ENCODE results near the gene MAGEB4. TPM values are rescaled to one million over a fixed set of nuclear protein-coding genes. Genes with fewer than 3 reads are reported as not detected.
"Not testable (repeated sequence)": the region's sequence is repeated elsewhere in the genome, so short reads cannot be mapped to it uniquely, and the experiment has no call there.

MAGEB4 gene
- not detected in 2 replicates for total RNA-seq

GRCh38 chrX:30241724-30242415 is at the start of gene MAGEB4:
TSS of gene MAGEB4 (plus strand) at chrX:30242000. CDS start at chrX:30242136, 136 bp downstream.
- no peak for DNase-seq (ENCODE audit: low spot score)
- no peaks in the 10 kb centered on the region for H3K27me3 Mint-ChIP-seq (ENCODE audit: insufficient read depth)
- H3K9me3 Mint-ChIP-seq = no peaks in the 10 kb centered on the region
- no peak within 1 kb of the TSS for H3K27ac Mint-ChIP-seq
- no peaks in the 10 kb centered on the region for H3K36me3 Mint-ChIP-seq (ENCODE audit: low read depth)
- no peaks in the 10 kb centered on the region for H3K4me1 Mint-ChIP-seq (ENCODE audit: low read depth)
- no peak within 1 kb of the TSS for H3K4me3 Mint-ChIP-seq
- intact Hi-C loops (cut with micrococcal nuclease) = no loop called here

- H3K4me1 Mint-ChIP-seq (ENCODE audit: low read depth); H3K27me3 Mint-ChIP-seq (ENCODE audit: insufficient read depth); H3K4me3 Mint-ChIP-seq; intact Hi-C loops (cut with micrococcal nuclease); H3K36me3 Mint-ChIP-seq (ENCODE audit: low read depth); H3K27ac Mint-ChIP-seq; H3K9me3 Mint-ChIP-seq; DNase-seq (ENCODE audit: low spot score): not testable (repeated sequence)
Measured at GRCh38 chrX:30193910-30194309, 47.9 kb upstream of the MAGEB4 start.

GRCh38 chrX:30196322-30196721 is 45.5 kb upstream of the MAGEB4 start:
- no peaks in the 10 kb centered on the region for H3K36me3 Mint-ChIP-seq (ENCODE audit: low read depth)
- H3K4me3 Mint-ChIP-seq = no peak overlapping the region
- H3K27ac Mint-ChIP-seq = no peak overlapping the region
- H3K9me3 Mint-ChIP-seq = no peaks in the 10 kb centered on the region
- no peaks in the 10 kb centered on the region for H3K27me3 Mint-ChIP-seq (ENCODE audit: insufficient read depth)
- intact Hi-C loops (cut with micrococcal nuclease) = no loop called here
- no peak for DNase-seq (ENCODE audit: low spot score)
- no peaks in the 10 kb centered on the region for H3K4me1 Mint-ChIP-seq (ENCODE audit: low read depth)

- DNase-seq (ENCODE audit: low spot score) = no peak
- Mint-ChIP-seq H3K4me3 (no peak overlapping the region), H3K27me3 (ENCODE audit: insufficient read depth) (no peaks in the 10 kb centered on the region), H3K4me1 (ENCODE audit: low read depth) (no peaks in the 10 kb centered on the region), H3K9me3 (no peaks in the 10 kb centered on the region), H3K27ac (no peak overlapping the region), H3K36me3 (ENCODE audit: low read depth) (no peaks in the 10 kb centered on the region)
- intact Hi-C loops (cut with micrococcal nuclease) = no loop called here
Measured at GRCh38 chrX:30212172-30212571, 29.6 kb upstream of the MAGEB4 start.

- Mint-ChIP-seq H3K36me3 (ENCODE audit: low read depth) (no peaks in the 10 kb centered on the region), H3K4me1 (ENCODE audit: low read depth) (no peaks in the 10 kb centered on the region), H3K27ac (no peak within 1 kb of the TSS), H3K9me3 (no peaks in the 10 kb centered on the region), H3K27me3 (ENCODE audit: insufficient read depth) (no peaks in the 10 kb centered on the region), H3K4me3 (no peak within 1 kb of the TSS)
- no peak for DNase-seq (ENCODE audit: low spot score)
- intact Hi-C loops (cut with micrococcal nuclease) = no loop called here
Measured at GRCh38 chrX:30215357-30215843, 26.4 kb upstream of the MAGEB4 start, which contains the start of gene MAGEB2. TSS of gene MAGEB2 (plus strand) at chrX:30215563. CDS start at chrX:30218581, 3,018 bp downstream.

- DNase-seq (ENCODE audit: low spot score) = no peak
- Mint-ChIP-seq H3K9me3 (no peaks in the 10 kb centered on the region), H3K27ac (no peak overlapping the region), H3K4me1 (ENCODE audit: low read depth) (no peaks in the 10 kb centered on the region), H3K27me3 (ENCODE audit: insufficient read depth) (no peaks in the 10 kb centered on the region), H3K36me3 (ENCODE audit: low read depth) (no peaks in the 10 kb centered on the region), H3K4me3 (no peak overlapping the region)
- intact Hi-C loops (cut with micrococcal nuclease) = no loop called here
Measured at GRCh38 chrX:30217465-30217864, 24.3 kb upstream of the MAGEB4 start.

- intact Hi-C loops (cut with micrococcal nuclease) = no loop called here
- Mint-ChIP-seq H3K27ac (no peak overlapping the region), H3K4me3 (no peak overlapping the region), H3K36me3 (ENCODE audit: low read depth) (no peaks in the 10 kb centered on the region), H3K9me3 (no peaks in the 10 kb centered on the region), H3K4me1 (ENCODE audit: low read depth) (no peaks in the 10 kb centered on the region), H3K27me3 (ENCODE audit: insufficient read depth) (no peaks in the 10 kb centered on the region)
- DNase-seq (ENCODE audit: low spot score) = no peak
Measured at GRCh38 chrX:30219372-30219771, 22.4 kb upstream of the MAGEB4 start.

GRCh38 chrX:30220661-30221060 is 21.1 kb upstream of the MAGEB4 start:
- intact Hi-C loops (cut with micrococcal nuclease) = no loop called here
- Mint-ChIP-seq H3K27ac (no peak overlapping the region), H3K9me3 (no peaks in the 10 kb centered on the region), H3K36me3 (ENCODE audit: low read depth) (no peaks in the 10 kb centered on the region), H3K27me3 (ENCODE audit: insufficient read depth) (no peaks in the 10 kb centered on the region), H3K4me3 (no peak overlapping the region), H3K4me1 (ENCODE audit: low read depth) (no peaks in the 10 kb centered on the region)
- no peak for DNase-seq (ENCODE audit: low spot score)

GRCh38 chrX:30224536-30224935 is 17.3 kb upstream of the MAGEB4 start:
- Mint-ChIP-seq H3K9me3 (no peaks in the 10 kb centered on the region), H3K27me3 (ENCODE audit: insufficient read depth) (no peaks in the 10 kb centered on the region), H3K4me1 (ENCODE audit: low read depth) (no peaks in the 10 kb centered on the region), H3K36me3 (ENCODE audit: low read depth) (no peaks in the 10 kb centered on the region), H3K27ac (no peak overlapping the region), H3K4me3 (no peak overlapping the region)
- intact Hi-C loops (cut with micrococcal nuclease) = no loop called here
- no peak for DNase-seq (ENCODE audit: low spot score)

GRCh38 chrX:30228526-30228925 is 13.3 kb upstream of the MAGEB4 start:
- H3K4me1 Mint-ChIP-seq (ENCODE audit: low read depth) = no peaks in the 10 kb centered on the region
- no peak for DNase-seq (ENCODE audit: low spot score)
- H3K36me3 Mint-ChIP-seq (ENCODE audit: low read depth) = no peaks in the 10 kb centered on the region
- H3K9me3 Mint-ChIP-seq = no peaks in the 10 kb centered on the region
- intact Hi-C loops (cut with micrococcal nuclease) = no loop called here
- H3K27ac Mint-ChIP-seq = no peak overlapping the region
- H3K4me3 Mint-ChIP-seq = no peak overlapping the region
- no peaks in the 10 kb centered on the region for H3K27me3 Mint-ChIP-seq (ENCODE audit: insufficient read depth)

GRCh38 chrX:30230395-30230794 is 11.4 kb upstream of the MAGEB4 start, which contains the start of gene MAGEB3:
TSS of gene MAGEB3 (plus strand) at chrX:30230657. CDS start at chrX:30235925, 5,268 bp downstream.
- DNase-seq (ENCODE audit: low spot score) = no peak
- no peak within 1 kb of the TSS for H3K27ac Mint-ChIP-seq
- H3K4me1 Mint-ChIP-seq (ENCODE audit: low read depth) = no peaks in the 10 kb centered on the region
- no peaks in the 10 kb centered on the region for H3K36me3 Mint-ChIP-seq (ENCODE audit: low read depth)
- intact Hi-C loops (cut with micrococcal nuclease) = no loop called here
- H3K27me3 Mint-ChIP-seq (ENCODE audit: insufficient read depth) = no peaks in the 10 kb centered on the region
- H3K4me3 Mint-ChIP-seq = no peak within 1 kb of the TSS
- no peaks in the 10 kb centered on the region for H3K9me3 Mint-ChIP-seq

GRCh38 chrX:30246769-30247489 is 5.1 kb downstream of the MAGEB4 start, which contains the start of gene MAGEB1:
TSS of gene MAGEB1 (plus strand) at chrX:30247146. CDS start at chrX:30250494, 3,348 bp downstream.
- no peaks in the 10 kb centered on the region for H3K4me1 Mint-ChIP-seq (ENCODE audit: low read depth)
- no peak within 1 kb of the TSS for H3K27ac Mint-ChIP-seq
- no peaks in the 10 kb centered on the region for H3K27me3 Mint-ChIP-seq (ENCODE audit: insufficient read depth)
- H3K9me3 Mint-ChIP-seq = no peaks in the 10 kb centered on the region
- H3K4me3 Mint-ChIP-seq = no peak within 1 kb of the TSS
- no peaks in the 10 kb centered on the region for H3K36me3 Mint-ChIP-seq (ENCODE audit: low read depth)
- DNase-seq (ENCODE audit: low spot score) = no peak
- intact Hi-C loops (cut with micrococcal nuclease) = no loop called here

GRCh38 chrX:30248854-30249253 is 7.1 kb downstream of the MAGEB4 start:
- no peaks in the 10 kb centered on the region for H3K27me3 Mint-ChIP-seq (ENCODE audit: insufficient read depth)
- H3K27ac Mint-ChIP-seq = no peak overlapping the region
- H3K4me1 Mint-ChIP-seq (ENCODE audit: low read depth) = no peaks in the 10 kb centered on the region
- intact Hi-C loops (cut with micrococcal nuclease) = no loop called here
- no peaks in the 10 kb centered on the region for H3K36me3 Mint-ChIP-seq (ENCODE audit: low read depth)
- no peak overlapping the region for H3K4me3 Mint-ChIP-seq
- no peaks in the 10 kb centered on the region for H3K9me3 Mint-ChIP-seq
- no peak for DNase-seq (ENCODE audit: low spot score)

All from activated T-helper 1 cell treated with anti-CD3 and anti-CD28 coated beads, Interleukin-12 subunit alpha, Interleukin-12 subunit beta, Interleukin-2, Interleukin-4 antibody, amounts not matched to agents 30 ng/mL and 10 ng/mL and 1 ng/mL, durations not matched to agents 14 hours and 24 hours and 36 hours (primary cell).